Gastrocnemius medialis (tissue), 4 donors: ENCODE results near the gene KRT15. TPM values are rescaled to one million over a fixed set of nuclear protein-coding genes. Genes with fewer than 3 reads are reported as not detected.

Experiments used
- ATAC-seq, 2 donors: fragments of 150-250 bp; one replicate each; pipeline ENCODE4 v1.9.1; 2016
- DNase-seq, 2 donors: peaks; one replicate each; pipeline ENCODE4 v3.0.0-alpha.2; 2019
- H3K27ac ChIP-seq, 4 donors: fragments of 200-600 bp; sonication (generic); 1 replicate in 1 of 4; 2 replicates in 3 of 4; pipeline ENCODE4 v1.5.1; 2016 to 2018; ENCODE audit warnings: mild to moderate bottlenecking in 2 of 4, moderate library complexity in 1 of 4
- H3K27me3 ChIP-seq, 3 donors: fragments of 200-600 bp; sonication (generic) in 2 of 3; 1 replicate in 1 of 3; 2 replicates in 2 of 3; pipeline versions ENCODE4 v1.5.1 to v1.6.0; 2016 to 2019; ENCODE audit warnings: mild to moderate bottlenecking in 1 of 3, moderate library complexity in 1 of 3
- H3K36me3 ChIP-seq, 2 donors: fragments of 200-600 bp; sonication (generic) in 1 of 2; one replicate each; pipeline ENCODE4 v1.5.1; 2017 to 2018
- H3K4me1 ChIP-seq, 2 donors: fragments of 200-600 bp; sonication (generic) in 1 of 2; one replicate each; pipeline ENCODE4 v1.5.1; 2016 to 2017; ENCODE audit warnings: mild to moderate bottlenecking in 2 of 2
- H3K4me3 ChIP-seq, 4 donors: fragments of 200-600 bp; sonication (generic) in 3 of 4; 1 replicate in 1 of 4; 2 replicates in 3 of 4; pipeline ENCODE4 v1.5.1; 2016 to 2019; ENCODE audit warnings: mild to moderate bottlenecking in 2 of 4
- H3K9me3 ChIP-seq, 3 donors: fragments of 200-600 bp; sonication (generic) in 2 of 3; 1 replicate in 1 of 3; 2 replicates in 2 of 3; pipeline ENCODE4 v1.5.1; 2016 to 2019
- CTCF ChIP-seq, 5 experiments: fragments of 450-650 bp in 3 of 5; fragments of 200-600 bp in 2 of 5; sonication (generic) in 2 of 5; IDR thresholded peaks in 4 of 5; conservative IDR thresholded peaks in 1 of 5; 1 replicate in 4 of 5; 2 replicates in 1 of 5; pipeline ENCODE4 v1.5.1; 2016 to 2019; ENCODE audit warnings: antibody characterized with exemption in 5 of 5, mild to moderate bottlenecking in 3 of 5, moderate library complexity in 3 of 5
- POLR2A ChIP-seq, 2 donors: fragments of 450-650 bp; IDR thresholded peaks; one replicate each; pipeline ENCODE4 v1.6.1; 2017; ENCODE audit warnings: antibody characterized with exemption in 2 of 2, mild to moderate bottlenecking in 2 of 2, moderate library complexity in 2 of 2
- in situ Hi-C, 4 donors: fragments of 200-750 bp; cut with MboI; loops; one replicate each; pipeline versions ENCODE4 v1.15.0 to v1.8.0; 2017; ENCODE audit warnings: low sequenced_read_pairs in 4 of 4
- intact Hi-C: fragments of 100-400 bp; cut with DNase I; formaldehyde crosslinking; loops from one replicate; pipeline ENCODE4 v1.15.1; 2023; ENCODE audit warnings: low total_unique reads
- total RNA-seq, 4 donors: library from RNA; depleted of rRNA; stranded (reverse); fragments of >200 nt; gene quantifications; one replicate each; pipeline versions ENCODE4 v1.1.0 to v1.2.3, GENCODE V29; 2016

The KRT15 gene
- total RNA-seq, 4 donors from 2014 or later, result not detected

DNA sequence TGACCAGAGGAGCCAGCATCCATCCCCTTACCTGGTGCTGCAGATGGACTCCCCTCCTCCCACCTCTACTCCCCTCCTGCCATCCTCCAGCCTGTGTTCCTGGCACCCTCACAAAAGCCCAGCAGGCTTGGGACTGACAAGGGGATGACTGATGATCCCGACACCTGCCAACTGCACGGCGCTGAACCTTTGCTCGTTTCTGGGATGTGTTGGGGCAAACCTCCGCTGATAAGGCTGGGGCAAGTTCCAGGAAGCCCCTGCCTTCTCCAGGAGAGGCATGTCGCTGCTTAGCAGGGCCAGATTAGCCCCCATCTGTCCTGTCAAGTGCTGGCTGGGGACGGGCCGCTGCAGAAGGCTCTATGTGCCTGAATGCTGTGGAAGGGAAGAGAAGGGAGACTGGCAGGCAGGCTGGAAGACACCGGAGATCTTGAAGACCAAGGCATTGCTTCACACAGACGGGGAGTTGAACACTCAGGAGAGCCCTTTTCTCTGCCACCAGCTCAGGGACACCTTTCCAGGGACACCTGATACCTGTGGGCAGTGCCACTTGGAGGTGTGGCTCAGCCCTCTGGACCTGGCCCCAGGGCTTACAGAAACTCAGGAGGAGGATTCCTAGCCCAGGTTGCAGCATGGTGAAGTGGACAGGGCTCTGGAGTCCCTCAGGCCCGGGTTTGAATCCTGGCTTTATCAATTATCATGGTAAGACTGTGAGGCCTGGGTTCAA, 973 bp upstream of the KRT15 start:
- no peak for ATAC-seq
- no peaks in the 10 kb centered on the region for H3K9me3 ChIP-seq
- no peaks in the 10 kb centered on the region for H3K36me3 ChIP-seq
- no peak for TF ChIP-seq POLR2A (IDR thresholded peaks at IDR 0.05)
- TF ChIP-seq CTCF (IDR thresholded peaks at IDR 0.05 in 4 of 5, conservative IDR thresholded peaks at IDR 0.05 in 1 of 5), result no peak
- H3K4me1 ChIP-seq, result no peaks in the 10 kb centered on the region
- H3K27me3 ChIP-seq, result peaks cover 0 to 10% (median 0%) of the 10 kb centered on the region in 3 donors
- no peak overlapping the region for H3K27ac ChIP-seq
- intact Hi-C loops, result no loop called here
- in situ Hi-C loops, result no loop called here
- H3K4me3 ChIP-seq, result no peak overlapping the region
- no peak for DNase-seq

DNA sequence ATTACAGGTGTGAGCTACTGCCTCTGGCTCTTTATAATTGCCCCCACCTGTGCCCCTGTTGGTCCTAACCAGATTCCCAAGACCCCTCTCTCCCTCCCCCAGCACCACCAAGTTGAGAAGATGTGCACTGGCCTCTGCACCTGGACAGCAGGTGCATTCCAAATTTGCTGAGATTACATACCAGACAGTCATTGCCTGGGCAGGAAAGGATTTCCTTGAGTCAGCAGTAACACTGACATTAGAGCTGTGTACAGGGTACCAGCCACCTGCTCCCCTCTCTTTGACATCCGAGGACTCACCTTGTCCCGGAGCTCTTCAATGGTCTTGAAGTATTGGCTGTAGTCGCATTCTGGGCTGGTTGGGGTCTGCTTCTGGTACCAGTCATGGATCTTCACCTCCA, 659 bp downstream of the KRT15 start:
- H3K9me3 ChIP-seq, result no peaks in the 10 kb centered on the region
- peaks cover 0 to 10% (median 0%) of the 10 kb centered on the region in 3 donors for H3K27me3 ChIP-seq
- H3K4me1 ChIP-seq, result no peaks in the 10 kb centered on the region
- TF ChIP-seq CTCF (IDR thresholded peaks at IDR 0.05 in 4 of 5, conservative IDR thresholded peaks at IDR 0.05 in 1 of 5), result no peak
- TF ChIP-seq POLR2A (IDR thresholded peaks at IDR 0.05), result no peak
- no peak overlapping the region for H3K4me3 ChIP-seq
- H3K36me3 ChIP-seq, result no peaks in the 10 kb centered on the region
- no peak for DNase-seq
- intact Hi-C loops, result no loop called here
- no peak for ATAC-seq
- in situ Hi-C loops, result no loop called here
- no peak overlapping the region for H3K27ac ChIP-seq

- Histone ChIP-seq H3K9me3 (no peaks in the 10 kb centered on the region), H3K4me3 (no peak overlapping the region), H3K4me1 (no peaks in the 10 kb centered on the region), H3K27ac (no peak overlapping the region), H3K36me3 (no peaks in the 10 kb centered on the region), H3K27me3 (peaks cover 0 to 8% (median 0%) of the 10 kb centered on the region in 3 donors)
- ATAC-seq, result no peak
- in situ Hi-C loops, result no loop called here
- TF ChIP-seq CTCF (IDR thresholded peaks at IDR 0.05 in 4 of 5, conservative IDR thresholded peaks at IDR 0.05 in 1 of 5) (no peak), POLR2A (IDR thresholded peaks at IDR 0.05) (no peak)
- DNase-seq, result no peak
- intact Hi-C loops, result no loop called here
Observed at GRCh38 chr17:41516830-41517283, 1.8 kb downstream of the KRT15 start.

- Histone ChIP-seq H3K4me1 (no peaks in the 10 kb centered on the region), H3K36me3 (no peaks in the 10 kb centered on the region), H3K27me3 (peaks cover 0 to 3% (median 0%) of the 10 kb centered on the region in 3 donors), H3K9me3 (no peaks in the 10 kb centered on the region), H3K4me3 (no peak overlapping the region), H3K27ac (no peak overlapping the region)
- in situ Hi-C loops, result no loop called here
- TF ChIP-seq POLR2A (IDR thresholded peaks at IDR 0.05) (no peak), CTCF (IDR thresholded peaks at IDR 0.05 in 4 of 5, conservative IDR thresholded peaks at IDR 0.05 in 1 of 5) (no peak)
- DNase-seq (no peak), ATAC-seq (no peak)
- intact Hi-C loops, result no loop called here
Observed at GRCh38 chr17:41516147-41516829, 2.4 kb downstream of the KRT15 start.
